Measurements from ENCODE around the gene MRPS34. TPM values are rescaled to one million over a fixed set of nuclear protein-coding genes. Genes with fewer than 3 reads are reported as not detected.

Gene MRPS34
- total and polyA plus RNA-seq, 9 of the 15 experiments (the other 6 are each of a cell fraction or from before 2014, with no cell fraction given): 5.2 to 334 (median 92.8) TPM

- TF ChIP-seq CREBBP (IDR thresholded peaks at IDR 0.05; ENCODE audit: low read depth, low read length): no peak
- peak; percentile 82 for TF ChIP-seq TAF7 (tag; IDR thresholded peaks at IDR 0.05)
- peak; percentile 28; the same call in 1 of the 2 replicates for TF ChIP-seq JUNB (CRISPR knock-in tag; conservative IDR thresholded peaks at IDR 0.05)
- TF ChIP-seq ZNF586 (CRISPR knock-in tag; conservative IDR thresholded peaks at IDR 0.05): no peak
- TF ChIP-seq KDM4B (IDR thresholded peaks at IDR 0.05; ENCODE audit: borderline replicate concordance in 2 of 2, low read depth in 1 of 2): peak in 1 of 2 experiments; percentile 94; a peak in 2 of 4 replicates
- TF ChIP-seq CBX2 (IDR thresholded peaks at IDR 0.05; ENCODE audit: insufficient read depth, low read length, poor library complexity, severe bottlenecking): no peak
- no peak for TF ChIP-seq ZNF395 (CRISPR knock-in tag; IDR thresholded peaks at IDR 0.05)
- peak; percentile 81; the same call in 1 of the 2 replicates for TF ChIP-seq E2F4 (CRISPR knock-in tag; IDR thresholded peaks at IDR 0.05; ENCODE audit: low read depth)
- TF ChIP-seq CEBPZ (IDR thresholded peaks at IDR 0.05; ENCODE audit: borderline replicate concordance, low read depth, low read length): no peak
- peak; percentile 70 to 86 for TF ChIP-seq MNT (conservative IDR thresholded peaks at IDR 0.05)
- TF ChIP-seq FOXM1 (IDR thresholded peaks at IDR 0.05; ENCODE audit: low read depth): no peak
- peak; percentile 20; the same call in 1 of the 2 replicates for TF ChIP-seq FOXM1 (CRISPR knock-in tag; IDR thresholded peaks at IDR 0.05; ENCODE audit: low read depth)
- no peak for TF ChIP-seq SPI1 (IDR thresholded peaks at IDR 0.05; ENCODE audit: borderline replicate concordance, low read depth, low read length)
- peak; percentile 43; the same call in 1 of the 2 replicates for TF ChIP-seq ATF6 (CRISPR knock-in tag; IDR thresholded peaks at IDR 0.05)
- TF ChIP-seq POU5F1 (IDR thresholded peaks at IDR 0.05; ENCODE audit: borderline replicate concordance, low read depth, low read length, partially characterized antibody): peak; percentile 39
- no peak for TF ChIP-seq ZC3H8 (IDR thresholded peaks at IDR 0.05)
These were observed at the start of gene MRPS34 (continued) for GRCh38 chr16:1772908-1773702.
